IMR-90 (cell line): ENCODE results near the gene SLC28A3.

Experiments used
- BHLHE40 ChIP-seq: fragments of 150-350 bp; IDR thresholded peaks from 2 replicates; pipeline ENCODE4 v1.6.1; 2016; ENCODE audit warnings: mild to moderate bottlenecking, low read depth, low read length
- CEBPB ChIP-seq: IDR thresholded peaks from 2 replicates; pipeline ENCODE4 v1.6.1; 2012; ENCODE audit warnings: low read depth, low read length, improper control_type of control experiment
- FOS ChIP-seq: fragments of 150-350 bp; IDR thresholded peaks from 2 replicates; pipeline ENCODE4 v1.6.1; 2016; ENCODE audit warnings: low read depth, low read length
- MAFK ChIP-seq: IDR thresholded peaks from 2 replicates; pipeline ENCODE4 v1.6.1; 2012; ENCODE audit warnings: low read depth, low read length, improper control_type of control experiment
- MAZ ChIP-seq: IDR thresholded peaks from 2 replicates; pipeline ENCODE4 v1.6.1; 2012; ENCODE audit warnings: low read depth, mild to moderate bottlenecking, low read length, improper control_type of control experiment, moderate library complexity, borderline replicate concordance
- MXI1 ChIP-seq: IDR thresholded peaks from 2 replicates; pipeline ENCODE4 v1.6.1; 2012; ENCODE audit warnings: low read depth, mild to moderate bottlenecking, low read length, moderate library complexity, borderline replicate concordance
- NFE2L2 ChIP-seq: fragments of 150-350 bp; IDR thresholded peaks from 2 replicates; pipeline ENCODE4 v1.6.1; 2016; ENCODE audit warnings: low read depth, mild to moderate bottlenecking, low read length
- POLR2A ChIP-seq: IDR thresholded peaks from 2 replicates; pipeline ENCODE4 v1.6.1; 2012; ENCODE audit warnings: mild to moderate bottlenecking, low read depth, low read length
- RAD21 ChIP-seq: IDR thresholded peaks from 2 replicates; pipeline ENCODE4 v1.6.1; 2012; ENCODE audit warnings: low read length, improper control_type of control experiment
- RFX5 ChIP-seq: IDR thresholded peaks from 2 replicates; pipeline ENCODE4 v1.8.0; 2012; ENCODE audit warnings: low read depth, mild to moderate bottlenecking, low read length, moderate library complexity
- SMC3 ChIP-seq: fragments of 150-350 bp; IDR thresholded peaks from 2 replicates; pipeline ENCODE4 v1.6.1; 2016; ENCODE audit warnings: low read depth, mild to moderate bottlenecking, antibody characterized with exemption, low read length, moderate library complexity
- TF ChIP-seq, protein P1 (sequence below): conservative IDR thresholded peaks from 2 replicates; pipeline ENCODE4 v1.5.1; 2012; ENCODE audit warnings: mild to moderate bottlenecking, low read depth, low read length, improper control_type of control experiment
- TF ChIP-seq, protein P2 (sequence below): fragments of 150-350 bp; IDR thresholded peaks from 2 replicates; pipeline ENCODE4 v1.6.1; 2017; ENCODE audit warnings: mild to moderate bottlenecking, antibody characterized with exemption, low read length, low read depth

DNA sequence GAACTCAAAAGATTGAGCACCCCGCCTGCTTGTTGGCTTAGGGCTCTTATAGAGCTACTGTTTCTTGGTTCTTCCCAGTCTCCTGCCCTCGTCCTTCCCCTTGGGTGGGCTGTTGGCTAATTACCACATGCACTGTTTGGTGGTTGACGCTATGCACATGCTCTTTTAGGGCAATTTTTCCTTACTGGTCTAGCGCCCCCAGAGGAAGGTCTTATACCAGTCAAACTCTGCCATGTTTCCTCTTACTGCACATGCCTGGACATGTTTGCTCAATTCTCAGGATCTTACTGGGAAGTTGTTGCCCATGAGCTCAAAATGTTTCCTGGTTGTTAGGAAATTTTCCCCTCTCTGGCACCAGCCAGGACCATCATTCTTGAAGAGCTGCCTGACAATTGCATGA, 101.9 kb downstream of the SLC28A3 start:
- TF ChIP-seq POLR2A (no peak), FOS (no peak), CEBPB (no peak), MXI1 (no peak), MAFK (no peak), BHLHE40 (no peak), RFX5 (no peak), SMC3 (no peak), MAZ (no peak), RAD21 (no peak), NFE2L2 (no peak)
- TF ChIP-seq, protein P1, sequence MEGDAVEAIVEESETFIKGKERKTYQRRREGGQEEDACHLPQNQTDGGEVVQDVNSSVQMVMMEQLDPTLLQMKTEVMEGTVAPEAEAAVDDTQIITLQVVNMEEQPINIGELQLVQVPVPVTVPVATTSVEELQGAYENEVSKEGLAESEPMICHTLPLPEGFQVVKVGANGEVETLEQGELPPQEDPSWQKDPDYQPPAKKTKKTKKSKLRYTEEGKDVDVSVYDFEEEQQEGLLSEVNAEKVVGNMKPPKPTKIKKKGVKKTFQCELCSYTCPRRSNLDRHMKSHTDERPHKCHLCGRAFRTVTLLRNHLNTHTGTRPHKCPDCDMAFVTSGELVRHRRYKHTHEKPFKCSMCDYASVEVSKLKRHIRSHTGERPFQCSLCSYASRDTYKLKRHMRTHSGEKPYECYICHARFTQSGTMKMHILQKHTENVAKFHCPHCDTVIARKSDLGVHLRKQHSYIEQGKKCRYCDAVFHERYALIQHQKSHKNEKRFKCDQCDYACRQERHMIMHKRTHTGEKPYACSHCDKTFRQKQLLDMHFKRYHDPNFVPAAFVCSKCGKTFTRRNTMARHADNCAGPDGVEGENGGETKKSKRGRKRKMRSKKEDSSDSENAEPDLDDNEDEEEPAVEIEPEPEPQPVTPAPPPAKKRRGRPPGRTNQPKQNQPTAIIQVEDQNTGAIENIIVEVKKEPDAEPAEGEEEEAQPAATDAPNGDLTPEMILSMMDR = 0 out of 2 replicates have a peak, but pooled peaks have one; percentile 6
- TF ChIP-seq, protein P2, sequence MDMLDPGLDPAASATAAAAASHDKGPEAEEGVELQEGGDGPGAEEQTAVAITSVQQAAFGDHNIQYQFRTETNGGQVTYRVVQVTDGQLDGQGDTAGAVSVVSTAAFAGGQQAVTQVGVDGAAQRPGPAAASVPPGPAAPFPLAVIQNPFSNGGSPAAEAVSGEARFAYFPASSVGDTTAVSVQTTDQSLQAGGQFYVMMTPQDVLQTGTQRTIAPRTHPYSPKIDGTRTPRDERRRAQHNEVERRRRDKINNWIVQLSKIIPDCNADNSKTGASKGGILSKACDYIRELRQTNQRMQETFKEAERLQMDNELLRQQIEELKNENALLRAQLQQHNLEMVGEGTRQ = no peak
